ENCODE measurements around the gene KIF3C.

GRCh38 chr2:25989154-25989553 is 6.9 kb upstream of the KIF3C start:
- TF ChIP-seq PBX3 (IDR thresholded peaks at IDR 0.05; ENCODE audit: insufficient replicate concordance, low read depth, low read length) (no peak), POLR2AphosphoS5 (IDR thresholded peaks at IDR 0.05; ENCODE audit: low read length) (no peak), ZNF274 (IDR thresholded peaks at IDR 0.05; ENCODE audit: insufficient read depth, insufficient read length) (no peak), RCOR1 (conservative IDR thresholded peaks at IDR 0.05; ENCODE audit: low read depth, low read length) (no peak), NFYA (IDR thresholded peaks at IDR 0.05; ENCODE audit: borderline replicate concordance, low read depth, low read length) (no peak), TAF1 (IDR thresholded peaks at IDR 0.05; ENCODE audit: borderline replicate concordance, low read depth, low read length) (no peak), EED (IDR thresholded peaks at IDR 0.05; ENCODE audit: low read depth) (no peak), MXI1 (IDR thresholded peaks at IDR 0.05; ENCODE audit: low read depth, low read length) (no peak), TCF12 (IDR thresholded peaks at IDR 0.05; ENCODE audit: low read depth, low read length) (no peak), TARDBP (IDR thresholded peaks at IDR 0.05; ENCODE audit: borderline replicate concordance) (no peak)
- TF ChIP-seq, protein P1, sequence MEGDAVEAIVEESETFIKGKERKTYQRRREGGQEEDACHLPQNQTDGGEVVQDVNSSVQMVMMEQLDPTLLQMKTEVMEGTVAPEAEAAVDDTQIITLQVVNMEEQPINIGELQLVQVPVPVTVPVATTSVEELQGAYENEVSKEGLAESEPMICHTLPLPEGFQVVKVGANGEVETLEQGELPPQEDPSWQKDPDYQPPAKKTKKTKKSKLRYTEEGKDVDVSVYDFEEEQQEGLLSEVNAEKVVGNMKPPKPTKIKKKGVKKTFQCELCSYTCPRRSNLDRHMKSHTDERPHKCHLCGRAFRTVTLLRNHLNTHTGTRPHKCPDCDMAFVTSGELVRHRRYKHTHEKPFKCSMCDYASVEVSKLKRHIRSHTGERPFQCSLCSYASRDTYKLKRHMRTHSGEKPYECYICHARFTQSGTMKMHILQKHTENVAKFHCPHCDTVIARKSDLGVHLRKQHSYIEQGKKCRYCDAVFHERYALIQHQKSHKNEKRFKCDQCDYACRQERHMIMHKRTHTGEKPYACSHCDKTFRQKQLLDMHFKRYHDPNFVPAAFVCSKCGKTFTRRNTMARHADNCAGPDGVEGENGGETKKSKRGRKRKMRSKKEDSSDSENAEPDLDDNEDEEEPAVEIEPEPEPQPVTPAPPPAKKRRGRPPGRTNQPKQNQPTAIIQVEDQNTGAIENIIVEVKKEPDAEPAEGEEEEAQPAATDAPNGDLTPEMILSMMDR (IDR thresholded peaks at IDR 0.05 in 2 of 3, conservative IDR thresholded peaks at IDR 0.05 in 1 of 3; ENCODE audit: control insufficient read depth in 2 of 3, extremely low read depth in 1 of 3, insufficient read depth in 1 of 3, low read depth in 3 of 3, low read length in 3 of 3): no peak

Data from GM12878 (cell line).